Measurements from ENCODE around the gene DUSP14.

GRCh38 chr17:37475731-37476420 is 13.8 kb upstream of the DUSP14 start:
- TF ChIP-seq TAF1 (IDR thresholded peaks at IDR 0.05; ENCODE audit: borderline replicate concordance, low read depth, low read length) (no peak), PBX3 (IDR thresholded peaks at IDR 0.05) (no peak), CTCF (IDR thresholded peaks at IDR 0.05) (no peak)
